HG02678 (cell line): ENCODE results near the gene SCYL2.
"Not testable (repeated sequence)": the region's sequence is repeated elsewhere in the genome, so short reads cannot be mapped to it uniquely, and the experiment has no call there.

ENCODE experiments used
- ATAC-seq: cut with Tn5 transposase; IDR thresholded peaks from one replicate; pipeline ENCODE4 v1.9.1; 2021; ENCODE audit warnings: mild to moderate bottlenecking, moderate library complexity; ENCODE audit not compliant: unreplicated experiment

Gene SCYL2

DNA sequence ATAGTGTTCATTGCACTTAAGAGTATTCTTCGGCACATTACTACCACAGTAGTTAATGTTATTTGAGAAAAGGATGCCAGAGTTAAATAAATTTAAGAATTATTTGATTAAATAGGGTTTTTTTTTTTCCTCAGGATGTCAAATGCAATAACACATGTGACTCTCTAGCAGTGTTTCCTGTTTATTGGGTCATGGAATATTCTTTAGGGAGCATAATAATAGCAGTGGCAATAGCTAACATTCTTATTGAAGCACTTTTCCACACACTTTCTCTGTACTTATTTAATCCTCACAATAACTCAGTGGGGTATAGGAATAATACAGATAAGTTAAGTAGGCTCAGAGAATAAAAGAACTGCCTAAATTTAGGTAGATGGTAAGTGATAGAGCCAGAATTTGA lies 44.3 kb downstream of the SCYL2 start:
- ATAC-seq, result no peak

DNA sequence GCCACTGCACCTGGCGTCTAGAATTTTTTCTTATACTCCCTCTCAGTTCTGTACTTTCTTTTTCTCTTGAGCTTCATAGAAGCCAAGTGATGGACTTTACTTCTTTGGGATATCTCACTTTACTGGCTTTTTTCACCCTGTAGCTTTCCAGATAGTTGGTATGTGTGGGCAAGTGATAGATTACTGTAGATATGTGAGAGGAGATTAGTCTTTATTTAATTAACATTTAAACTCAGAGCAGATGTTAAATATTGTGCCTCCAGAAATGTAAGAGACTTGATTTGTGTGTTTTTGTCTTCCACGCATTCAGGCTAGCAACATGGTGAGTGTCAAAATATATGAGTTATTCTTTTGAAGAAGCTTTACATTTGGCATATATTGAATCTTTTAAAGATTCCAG lies 50.4 kb downstream of the SCYL2 start:
- ATAC-seq, result no peak

GRCh38 chr12:100324498-100324897 lies 57.5 kb downstream of the SCYL2 start:
- ATAC-seq, result peak; percentile 61

GRCh38 chr12:100326208-100326607 lies 59.2 kb downstream of the SCYL2 start:
- ATAC-seq, result no peak

DNA sequence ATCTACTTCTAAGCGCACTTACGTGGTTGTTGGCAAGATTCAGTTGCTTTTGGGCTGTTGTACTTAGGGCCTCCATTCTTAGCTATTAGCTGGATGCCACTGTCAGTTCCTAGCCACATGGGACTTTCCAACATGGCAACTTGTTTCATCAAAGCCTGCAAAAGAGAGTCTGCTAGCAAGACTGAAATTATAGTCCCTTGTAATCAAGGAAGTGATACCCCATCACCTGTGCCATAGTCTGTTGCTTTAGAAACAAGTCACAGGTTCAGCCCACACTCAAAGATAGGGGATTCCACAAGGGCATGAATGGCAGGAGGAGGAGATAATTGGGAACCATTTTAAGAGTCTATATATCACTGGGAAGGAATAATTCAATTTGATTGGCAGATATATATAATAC lies 62.8 kb downstream of the SCYL2 start:
- ATAC-seq, result peak; percentile 96

DNA sequence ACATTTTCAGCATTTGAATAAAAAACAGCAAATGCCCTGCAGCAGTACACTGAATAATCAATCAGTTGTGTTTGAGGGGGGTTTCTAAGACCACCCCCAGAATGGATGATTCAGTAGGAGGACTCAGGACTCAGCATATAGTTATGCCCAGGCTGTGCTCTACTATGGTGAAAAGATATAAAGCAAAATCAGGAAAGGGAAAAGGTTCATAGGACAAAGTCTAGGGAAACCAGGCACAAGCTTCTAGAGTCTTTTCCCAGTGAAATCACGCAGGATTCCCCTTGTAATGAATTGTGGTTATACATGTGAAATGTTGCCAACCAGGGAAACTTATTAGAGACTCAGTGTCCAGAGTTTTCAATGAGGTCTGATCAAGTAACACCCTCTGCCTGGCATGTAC lies 64.9 kb downstream of the SCYL2 start:
- ATAC-seq, result no peak

- ATAC-seq, result no peak
Measured at GRCh38 chr12:100332852-100333251, 65.9 kb downstream of the SCYL2 start.

- ATAC-seq, result no peak
Measured at GRCh38 chr12:100337299-100337698, 70.3 kb downstream of the SCYL2 start.

GRCh38 chr12:100337727-100338126 lies 70.8 kb downstream of the SCYL2 start:
- ATAC-seq, result no peak

DNA sequence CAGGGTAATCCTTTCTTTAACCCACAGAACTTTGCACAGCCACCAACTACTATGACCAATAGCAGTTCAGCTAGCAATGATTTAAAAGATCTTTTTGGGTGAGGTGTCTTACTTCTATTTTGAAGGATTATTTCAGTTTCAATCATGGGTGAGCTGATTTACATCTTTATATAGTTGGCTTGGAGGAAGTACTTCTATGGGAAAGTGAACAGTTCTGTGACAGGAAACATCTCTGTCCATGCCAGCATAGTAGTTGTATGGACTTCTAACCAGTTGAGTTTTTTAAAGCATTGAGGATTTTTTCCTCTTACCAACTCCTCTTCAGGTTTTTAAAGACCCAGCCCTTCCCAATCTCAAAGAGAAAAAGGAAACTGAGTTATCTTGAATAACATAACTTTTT lies 72.1 kb downstream of the SCYL2 start:
- no peak for ATAC-seq

DNA sequence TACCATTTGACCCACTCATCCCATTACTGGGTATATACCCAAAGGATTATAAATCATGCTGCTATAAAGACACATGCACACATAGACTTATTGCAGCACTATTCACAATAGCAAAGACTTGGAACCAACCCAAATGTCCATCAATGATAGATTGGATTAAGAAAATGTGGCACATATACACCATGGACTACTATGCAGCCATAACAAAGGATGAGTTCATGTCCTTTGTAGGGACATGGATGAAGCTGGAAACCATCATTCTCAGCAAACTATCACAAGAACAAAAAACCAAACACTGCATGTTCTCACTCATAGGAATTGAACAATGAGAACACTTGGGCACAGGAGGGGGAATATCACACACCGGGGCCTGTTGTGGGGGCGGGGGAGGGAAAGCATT lies 75.9 kb downstream of the SCYL2 start:
- ATAC-seq, result not testable (repeated sequence)

DNA sequence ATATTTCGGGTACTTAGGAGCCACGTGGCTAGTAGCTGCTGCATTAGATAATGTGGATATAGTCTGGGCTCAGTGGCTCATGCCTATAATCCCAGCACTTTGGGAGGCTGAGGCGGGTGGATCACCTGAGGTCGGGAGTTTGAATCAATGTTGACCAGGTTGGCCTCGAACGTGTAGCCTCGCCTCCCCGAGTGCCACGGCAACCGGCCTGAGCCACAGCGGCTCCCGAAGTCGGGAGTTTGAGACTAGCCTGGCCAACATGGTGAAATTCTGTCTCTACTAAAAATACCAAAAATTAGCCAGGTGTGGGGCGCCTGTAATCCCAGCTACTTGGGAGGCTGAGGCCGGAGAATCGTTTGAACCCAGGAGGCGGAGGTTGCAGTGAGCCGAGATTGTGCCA lies 77.4 kb downstream of the SCYL2 start:
- not testable (repeated sequence) for ATAC-seq

DNA sequence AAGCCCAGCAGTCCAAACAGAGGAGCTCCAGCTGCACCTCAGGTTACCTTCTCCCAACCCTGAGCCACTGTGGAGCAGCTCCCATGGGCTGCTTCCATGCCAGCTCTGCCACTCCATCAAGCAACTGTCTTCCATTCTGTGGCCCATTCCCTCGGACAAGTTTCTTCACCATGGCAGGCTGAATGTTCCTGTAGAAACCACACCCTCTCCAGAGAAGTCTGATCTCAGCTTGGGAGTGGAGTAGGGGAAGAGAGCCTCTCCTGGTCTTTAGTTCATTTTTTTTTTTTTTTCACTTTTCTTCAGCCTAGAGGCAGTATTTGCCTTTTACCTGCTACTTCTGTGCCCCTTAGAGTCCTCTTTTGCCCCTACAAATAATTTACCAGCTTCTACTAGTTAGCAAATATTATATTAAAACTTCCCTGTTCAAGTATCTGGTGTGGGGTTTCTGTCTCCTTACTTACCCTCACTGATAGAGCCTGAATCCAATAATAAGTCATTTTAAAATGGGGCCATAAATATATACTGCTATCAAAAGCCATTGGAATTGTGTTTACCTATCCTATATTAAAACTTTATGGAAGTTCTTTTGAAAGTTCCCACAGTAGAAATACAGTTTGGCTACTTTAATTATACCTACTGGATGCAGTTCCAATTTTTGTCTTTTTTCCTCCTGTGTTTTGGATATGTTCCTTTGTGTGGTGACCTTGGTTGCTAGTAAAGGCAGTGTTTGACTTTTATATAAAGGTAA lies 78.2 kb downstream of the SCYL2 start:
- ATAC-seq, result no peak

DNA sequence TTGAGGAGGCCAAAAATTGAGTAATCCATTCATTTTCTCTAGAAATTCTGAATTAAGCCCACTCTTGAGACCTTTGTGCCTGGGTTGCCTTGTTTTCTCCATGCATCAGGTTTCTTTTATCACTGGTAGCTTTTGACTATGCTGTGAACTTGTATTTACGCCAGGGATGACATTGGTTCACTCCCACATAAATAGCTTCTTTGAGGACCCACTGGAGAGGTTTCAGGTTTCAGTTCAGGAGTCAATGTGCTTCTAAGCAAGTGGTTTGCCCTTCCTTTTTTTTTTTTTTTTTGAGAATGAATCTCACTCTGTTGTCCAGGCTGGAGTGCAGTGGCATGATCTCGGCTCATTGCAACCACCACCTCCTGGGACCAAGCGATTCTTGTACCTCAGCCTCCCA lies 79.7 kb downstream of the SCYL2 start:
- ATAC-seq, result no peak

GRCh38 chr12:100348657-100349454 lies 81.9 kb downstream of the SCYL2 start:
- ATAC-seq, result no peak

DNA sequence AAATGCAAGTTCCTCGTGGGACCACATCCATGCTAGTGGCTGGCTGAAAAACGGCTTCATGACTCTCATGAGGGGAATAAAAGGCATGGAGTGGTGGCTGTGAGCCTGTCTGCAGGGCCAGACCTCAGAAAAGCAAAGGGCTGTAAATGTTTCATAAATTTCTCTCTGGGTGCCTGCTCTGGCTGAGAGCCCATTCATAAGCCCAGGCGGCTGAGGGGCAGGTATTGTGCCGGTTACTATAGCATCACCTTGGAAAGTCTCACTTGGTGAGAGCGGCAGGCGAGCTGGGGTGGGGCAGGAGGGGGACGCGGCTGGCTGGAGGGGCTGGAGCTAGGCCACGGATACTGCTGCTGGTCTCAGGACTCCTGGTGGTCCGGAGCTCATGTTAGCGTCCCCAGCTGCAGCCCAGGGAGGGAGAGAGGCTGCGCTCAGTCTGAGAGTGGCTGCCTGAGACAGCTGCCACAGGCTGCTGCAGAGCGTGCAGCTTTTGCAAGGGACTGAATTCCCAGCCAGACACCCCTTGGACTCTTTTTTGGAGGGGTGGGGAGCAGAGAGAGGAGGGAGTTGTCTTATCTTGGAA lies 89.8 kb downstream of the SCYL2 start, which contains the start of gene SLC17A8:
Gene SLC17A8, plus strand, starts transcription at position 431 of the 580 bp plus-strand sequence. CDS start 318 bp downstream, outside the sequence.
- ATAC-seq, result no peak

DNA sequence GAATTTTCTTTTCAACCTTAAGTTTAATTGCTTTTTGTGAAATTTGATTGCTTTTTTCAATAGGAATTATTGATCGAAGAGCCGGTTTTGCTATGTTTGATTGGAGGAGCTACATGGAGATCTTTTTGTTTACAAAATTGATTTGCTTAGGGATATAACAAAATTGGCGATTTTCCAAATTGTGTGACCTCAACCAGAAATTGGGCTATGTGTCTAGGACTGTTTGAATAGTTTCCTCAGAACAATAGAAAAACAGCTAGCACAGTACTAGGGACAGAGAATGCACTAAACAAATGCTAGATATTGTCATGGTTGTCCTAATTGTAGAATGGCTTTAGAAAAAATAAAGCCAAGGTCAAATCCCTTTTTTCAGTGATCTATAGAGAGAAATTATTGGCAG lies 92.3 kb downstream of the SCYL2 start:
- no peak for ATAC-seq

- no peak for ATAC-seq
Measured at GRCh38 chr12:100359822-100360221, 92.8 kb downstream of the SCYL2 start.

DNA sequence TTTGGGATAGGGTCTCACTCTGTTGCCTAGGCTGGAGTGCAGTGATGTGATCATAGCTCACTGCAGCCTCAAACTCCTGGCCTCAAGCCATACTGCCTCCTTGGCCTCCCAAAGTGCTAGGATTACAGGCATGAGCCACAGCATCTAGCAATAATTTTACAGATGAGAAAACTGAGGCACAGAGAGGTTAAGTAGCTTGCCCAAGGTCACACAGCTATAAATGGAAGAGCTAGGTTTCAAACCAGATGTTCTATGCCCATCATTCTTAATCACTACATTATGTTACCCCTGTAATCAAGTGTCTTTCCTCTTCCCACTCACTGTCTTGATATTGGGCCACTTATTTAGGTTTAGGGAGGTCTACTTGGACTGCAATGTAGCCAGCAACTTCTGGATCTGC lies 93.5 kb downstream of the SCYL2 start:
- ATAC-seq, result no peak

- ATAC-seq, result no peak
Measured at GRCh38 chr12:100364324-100364723, 97.3 kb downstream of the SCYL2 start.

- ATAC-seq, result no peak
Measured at GRCh38 chr12:100365411-100365810, 98.4 kb downstream of the SCYL2 start.

DNA sequence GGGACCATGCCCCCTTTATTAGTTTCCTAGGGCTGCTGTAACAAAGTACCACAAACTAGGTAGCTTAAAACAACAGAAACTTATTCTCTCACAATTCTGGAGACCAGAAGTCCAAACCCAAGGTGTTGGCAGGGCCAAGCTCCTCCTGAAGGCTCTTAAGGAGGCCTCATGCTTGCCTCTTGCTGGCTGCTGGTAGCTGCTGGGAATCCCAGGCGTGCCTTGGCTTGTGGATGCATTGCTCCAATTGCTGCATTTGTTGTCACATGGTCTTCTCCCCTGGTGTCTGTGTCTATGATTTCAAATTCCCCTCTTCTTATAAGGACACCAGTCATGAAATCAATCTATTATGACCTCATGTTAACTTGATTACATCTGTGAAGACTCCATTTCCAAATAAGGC lies 101.1 kb downstream of the SCYL2 start:
- no peak for ATAC-seq
